GM12878 (cell line): ENCODE results near the gene SLC35F2. TPM values are rescaled to one million over a fixed set of nuclear protein-coding genes. Genes with fewer than 3 reads are reported as not detected.

ENCODE experiments used
- IKZF1 ChIP-seq: fragments of 450-650 bp; conservative IDR thresholded peaks from 2 replicates; pipeline ENCODE4 v1.6.1; 2017; ENCODE audit warnings: antibody characterized with exemption, mild to moderate bottlenecking
- MEF2B ChIP-seq: fragments of 450-650 bp; IDR thresholded peaks from 2 replicates; pipeline ENCODE4 v1.6.1; 2018; ENCODE audit warnings: mild to moderate bottlenecking, moderate library complexity; ENCODE audit not compliant: partially characterized antibody, poor library complexity, severe bottlenecking
- MTA2 ChIP-seq: fragments of 450-650 bp; IDR thresholded peaks from 2 replicates; pipeline ENCODE4 v1.6.1; 2016; ENCODE audit warnings: low read depth, mild to moderate bottlenecking, moderate library complexity
- RAD21 ChIP-seq: IDR thresholded peaks from 2 replicates; pipeline ENCODE4 v1.6.1; 2011; ENCODE audit warnings: mild to moderate bottlenecking, low read depth, low read length, moderate library complexity; ENCODE audit not compliant: insufficient read depth
- SMC3 ChIP-seq: IDR thresholded peaks from 2 replicates; pipeline ENCODE4 v1.6.1; 2011; ENCODE audit warnings: low read length, improper control_type of control experiment, borderline replicate concordance
- SREBF1 ChIP-seq: IDR thresholded peaks from 2 replicates; pipeline ENCODE4 v1.6.1; 2012; ENCODE audit warnings: mild to moderate bottlenecking, low read length
- polyA plus RNA-seq, 11 experiments: library from polyadenylated mRNA; depleted of rRNA in 4 of 11; unstranded in 6 of 11; stranded (reverse) in 5 of 11; fragments of >200 nt; fragmentation: Nextera tagmentation in 4 of 11; fragmentation: Illumina TruSeq in 1 of 11; extraction: Ambion mirVana in 4 of 11; extraction: Trizol in 1 of 11; gene quantifications; 1 replicate in 1 of 11; 2 replicates in 10 of 11; pipeline versions ENCODE4 v1.2.1 to v1.2.3, GENCODE V29; 2011 to 2016; ENCODE audit warnings: inconsistent platforms in 2 of 11, missing spikeins in 2 of 11, low read depth in 1 of 11
- total RNA-seq, 4 experiments: library from RNA; depleted of rRNA in 3 of 4; stranded (reverse); fragments of >200 nt in 3 of 4; fragmentation: Illumina TruSeq in 1 of 4; extraction: Trizol in 1 of 4; gene quantifications; 2 replicates each; pipeline versions ENCODE4 v1.2.1 to v1.2.3, GENCODE V29; 2013 to 2021
- TF ChIP-seq, protein P1 (sequence below): fragments of 450-650 bp; IDR thresholded peaks from 2 replicates; pipeline ENCODE4 v1.6.1; 2017; ENCODE audit warnings: mild to moderate bottlenecking, low read depth, inconsistent platforms; ENCODE audit not compliant: poor library complexity, severe bottlenecking
- TF ChIP-seq, protein P2 (sequence below), 3 experiments: IDR thresholded peaks in 2 of 3; conservative IDR thresholded peaks in 1 of 3; 2 replicates each; pipeline ENCODE4 v1.5.1; 2011; ENCODE audit warnings: low read depth in 3 of 3, low read length in 3 of 3, mild to moderate bottlenecking in 3 of 3, control low read depth in 2 of 3, moderate library complexity in 2 of 3, inconsistent platforms in 1 of 3, mixed read lengths in 1 of 3; ENCODE audit not compliant: control insufficient read depth in 2 of 3, insufficient read depth in 1 of 3; ENCODE audit errors: extremely low read depth in 1 of 3

The SLC35F2 gene
- total and polyA plus RNA-seq, 10 of the 15 experiments (the other 5 are each of a cell fraction or from before 2014, with no cell fraction given): 15.2 to 48.8 (median 40.1) TPM

DNA sequence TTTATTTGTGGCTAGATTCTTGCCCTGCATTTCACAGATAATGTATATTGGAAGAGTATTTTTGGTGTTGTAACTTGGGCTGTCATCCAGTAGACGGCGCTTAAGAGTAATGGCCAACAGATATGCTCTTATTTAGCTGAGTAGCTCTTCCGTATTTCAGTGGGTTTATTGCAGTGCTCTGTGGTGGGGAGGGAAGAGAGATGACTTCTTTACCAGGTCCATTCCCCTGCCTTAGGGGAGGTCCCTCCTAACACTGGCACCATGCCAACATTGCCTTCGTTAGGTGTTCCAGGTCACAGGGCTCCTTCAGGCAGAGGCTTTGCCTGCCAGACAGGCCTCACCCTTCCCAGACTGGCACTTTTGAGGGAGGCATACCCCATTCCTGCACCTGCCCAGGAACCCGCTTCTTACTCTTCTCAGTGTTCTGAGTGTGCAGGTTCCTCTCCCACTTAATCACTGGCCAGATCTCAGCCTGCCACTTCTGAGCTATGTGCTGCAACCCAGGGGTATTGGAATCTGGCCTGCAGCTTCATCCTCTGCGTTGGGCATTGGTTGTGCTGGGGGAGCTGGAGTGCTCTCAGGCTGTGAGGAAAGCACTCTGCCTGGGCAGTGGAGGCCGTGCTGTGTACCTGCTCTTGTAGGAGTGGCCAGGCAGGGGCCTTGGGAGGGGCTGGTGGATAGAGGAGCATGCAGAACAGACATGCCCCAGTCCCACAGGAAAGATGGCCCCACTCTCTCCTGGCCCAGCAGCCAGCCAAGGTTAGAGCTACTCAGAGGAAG lies 117.4 kb downstream of the SLC35F2 start (continued):
- TF ChIP-seq MTA2 (no peak), SMC3 (peak; percentile 83; the same call in 1 of the 2 replicates), SREBF1 (no peak), RAD21 (peak; percentile 81), MEF2B (no peak), IKZF1 (0 out of 2 replicates have a peak, but pooled peaks have one; percentile 12)
- TF ChIP-seq, protein P1, sequence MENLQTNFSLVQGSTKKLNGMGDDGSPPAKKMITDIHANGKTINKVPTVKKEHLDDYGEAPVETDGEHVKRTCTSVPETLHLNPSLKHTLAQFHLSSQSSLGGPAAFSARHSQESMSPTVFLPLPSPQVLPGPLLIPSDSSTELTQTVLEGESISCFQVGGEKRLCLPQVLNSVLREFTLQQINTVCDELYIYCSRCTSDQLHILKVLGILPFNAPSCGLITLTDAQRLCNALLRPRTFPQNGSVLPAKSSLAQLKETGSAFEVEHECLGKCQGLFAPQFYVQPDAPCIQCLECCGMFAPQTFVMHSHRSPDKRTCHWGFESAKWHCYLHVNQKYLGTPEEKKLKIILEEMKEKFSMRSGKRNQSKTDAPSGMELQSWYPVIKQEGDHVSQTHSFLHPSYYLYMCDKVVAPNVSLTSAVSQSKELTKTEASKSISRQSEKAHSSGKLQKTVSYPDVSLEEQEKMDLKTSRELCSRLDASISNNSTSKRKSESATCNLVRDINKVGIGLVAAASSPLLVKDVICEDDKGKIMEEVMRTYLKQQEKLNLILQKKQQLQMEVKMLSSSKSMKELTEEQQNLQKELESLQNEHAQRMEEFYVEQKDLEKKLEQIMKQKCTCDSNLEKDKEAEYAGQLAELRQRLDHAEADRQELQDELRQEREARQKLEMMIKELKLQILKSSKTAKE: peak; percentile 79
- TF ChIP-seq, protein P2, sequence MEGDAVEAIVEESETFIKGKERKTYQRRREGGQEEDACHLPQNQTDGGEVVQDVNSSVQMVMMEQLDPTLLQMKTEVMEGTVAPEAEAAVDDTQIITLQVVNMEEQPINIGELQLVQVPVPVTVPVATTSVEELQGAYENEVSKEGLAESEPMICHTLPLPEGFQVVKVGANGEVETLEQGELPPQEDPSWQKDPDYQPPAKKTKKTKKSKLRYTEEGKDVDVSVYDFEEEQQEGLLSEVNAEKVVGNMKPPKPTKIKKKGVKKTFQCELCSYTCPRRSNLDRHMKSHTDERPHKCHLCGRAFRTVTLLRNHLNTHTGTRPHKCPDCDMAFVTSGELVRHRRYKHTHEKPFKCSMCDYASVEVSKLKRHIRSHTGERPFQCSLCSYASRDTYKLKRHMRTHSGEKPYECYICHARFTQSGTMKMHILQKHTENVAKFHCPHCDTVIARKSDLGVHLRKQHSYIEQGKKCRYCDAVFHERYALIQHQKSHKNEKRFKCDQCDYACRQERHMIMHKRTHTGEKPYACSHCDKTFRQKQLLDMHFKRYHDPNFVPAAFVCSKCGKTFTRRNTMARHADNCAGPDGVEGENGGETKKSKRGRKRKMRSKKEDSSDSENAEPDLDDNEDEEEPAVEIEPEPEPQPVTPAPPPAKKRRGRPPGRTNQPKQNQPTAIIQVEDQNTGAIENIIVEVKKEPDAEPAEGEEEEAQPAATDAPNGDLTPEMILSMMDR (IDR thresholded peaks at IDR 0.05 in 2 of 3, conservative IDR thresholded peaks at IDR 0.05 in 1 of 3; ENCODE audit: control insufficient read depth in 2 of 3, extremely low read depth in 1 of 3, insufficient read depth in 1 of 3, low read depth in 3 of 3, low read length in 3 of 3): peak; percentile 80 to 92 (median 87)

Other genes starting within 250 kb of the SLC35F2 start
- gene SLN, start 146.7 kb downstream of the SLC35F2 start, total RNA-seq (2014; rRNA removed): not detected in 2 replicates
- not detected in 2 replicates for gene SLN, start 146.7 kb downstream of the SLC35F2 start, total RNA-seq (2014; rRNA removed; fragmentation: Illumina TruSeq; extraction: Trizol)
- gene SLN, start 146.7 kb downstream of the SLC35F2 start, total RNA-seq (2021): not detected in 2 replicates
- not detected in 2 replicates for gene SLN, start 146.7 kb downstream of the SLC35F2 start, polyA plus RNA-seq (2011; rRNA removed)
- not detected in 2 replicates for gene SLN, start 146.7 kb downstream of the SLC35F2 start, polyA plus RNA-seq (2014; fragmentation: Illumina TruSeq; extraction: Trizol)
- gene SLN, start 146.7 kb downstream of the SLC35F2 start, polyA plus RNA-seq (2014; fragmentation: Nextera tagmentation; extraction: Ambion mirVana): under 1 TPM in 1 of 2 experiments, not detected in 1; 0.39 TPM
- gene SLN, start 146.7 kb downstream of the SLC35F2 start, polyA plus RNA-seq (2014; rRNA removed): not detected in 2 replicates
- gene SLN, start 146.7 kb downstream of the SLC35F2 start, polyA plus RNA-seq (2016; fragmentation: Nextera tagmentation; extraction: Ambion mirVana): not detected
- 5.8 and 8.3 TPM in 2 replicates for gene RAB39A, start 69.7 kb upstream of the SLC35F2 start, total RNA-seq (2014; rRNA removed)
- 9.2 and 9.5 TPM in 2 replicates for gene RAB39A, start 69.7 kb upstream of the SLC35F2 start, total RNA-seq (2014; rRNA removed; fragmentation: Illumina TruSeq; extraction: Trizol)
- gene RAB39A, start 69.7 kb upstream of the SLC35F2 start, total RNA-seq (2021): 5.5 and 6.8 TPM in 2 replicates
- 6.8 and 8.0 TPM in 2 replicates for gene RAB39A, start 69.7 kb upstream of the SLC35F2 start, polyA plus RNA-seq (2011; rRNA removed)
- 6.8 and 7.5 TPM in 2 replicates for gene RAB39A, start 69.7 kb upstream of the SLC35F2 start, polyA plus RNA-seq (2014; fragmentation: Illumina TruSeq; extraction: Trizol)
- gene RAB39A, start 69.7 kb upstream of the SLC35F2 start, polyA plus RNA-seq (2014; fragmentation: Nextera tagmentation; extraction: Ambion mirVana): under 1 TPM; 0.10 to 0.18 TPM
- 3.6 and 4.3 TPM in 2 replicates for gene RAB39A, start 69.7 kb upstream of the SLC35F2 start, polyA plus RNA-seq (2014; rRNA removed)
- 1 to 10 TPM; 2.0 to 2.1 TPM for gene RAB39A, start 69.7 kb upstream of the SLC35F2 start, polyA plus RNA-seq (2016; fragmentation: Nextera tagmentation; extraction: Ambion mirVana)
- gene CUL5, start 150.1 kb upstream of the SLC35F2 start, total RNA-seq (2014; rRNA removed): 16.8 and 18.2 TPM in 2 replicates
- 25.1 and 25.2 TPM in 2 replicates for gene CUL5, start 150.1 kb upstream of the SLC35F2 start, total RNA-seq (2014; rRNA removed; fragmentation: Illumina TruSeq; extraction: Trizol)
- 31.0 and 33.4 TPM in 2 replicates for gene CUL5, start 150.1 kb upstream of the SLC35F2 start, total RNA-seq (2021)
- 17.9 and 37.3 TPM in 2 replicates for gene CUL5, start 150.1 kb upstream of the SLC35F2 start, polyA plus RNA-seq (2011; rRNA removed)
- gene CUL5, start 150.1 kb upstream of the SLC35F2 start, polyA plus RNA-seq (2014; fragmentation: Illumina TruSeq; extraction: Trizol): 18.6 and 28.9 TPM in 2 replicates
- gene CUL5, start 150.1 kb upstream of the SLC35F2 start, polyA plus RNA-seq (2014; fragmentation: Nextera tagmentation; extraction: Ambion mirVana): 10 to 100 TPM in 1 of 2 experiments, 1 to 10 TPM in 1; 9.1 to 11.8 TPM
- 10.4 and 12.4 TPM in 2 replicates for gene CUL5, start 150.1 kb upstream of the SLC35F2 start, polyA plus RNA-seq (2014; rRNA removed)
- gene CUL5, start 150.1 kb upstream of the SLC35F2 start, polyA plus RNA-seq (2016; fragmentation: Nextera tagmentation; extraction: Ambion mirVana): 10 to 100 TPM; 28.5 to 37.6 TPM